ENCODE results near the gene PPP3R1.
A peak's percentile ranks its signal among the peaks of the same experiment; 100 is the strongest.

PPP3R1 gene

DNA sequence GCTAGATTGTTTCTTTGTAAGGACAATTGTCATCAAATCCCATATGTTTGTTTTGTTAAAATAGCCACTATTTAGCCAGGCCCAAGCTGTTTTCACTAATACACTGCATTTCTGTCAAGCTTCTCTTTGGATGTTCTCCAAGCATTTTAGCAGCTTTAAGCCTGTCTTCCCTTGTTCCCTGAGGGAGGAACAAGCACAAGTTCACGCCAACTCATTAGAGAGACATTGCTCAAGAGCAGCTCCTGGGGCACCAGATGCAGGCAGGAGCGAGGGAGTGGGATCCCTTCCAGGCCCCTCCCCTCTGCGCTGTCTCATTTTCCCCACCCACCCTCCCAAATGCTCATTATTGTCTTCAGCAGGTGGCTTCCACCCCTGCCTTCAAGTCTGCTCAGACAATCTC, 32.6 kb upstream of the PPP3R1 start:
- no peaks in the 10 kb centered on the region for H3K9me2 ChIP-seq (replicated peaks; ENCODE audit: low read depth, low read length)
- H2AFZ ChIP-seq (ENCODE audit: low read length), result no peak overlapping the region
- no peaks in the 10 kb centered on the region for H3K79me2 ChIP-seq (ENCODE audit: insufficient read depth, low read length)
- no peaks in the 10 kb centered on the region for H3K36me3 ChIP-seq (ENCODE audit: insufficient read depth, low read length)
- no peaks in the 10 kb centered on the region for H3F3A ChIP-seq (ENCODE audit: low read depth)
- H3K9me3 ChIP-seq (ENCODE audit: insufficient read depth, low read depth, low read length), result no peaks in the 10 kb centered on the region
- H3K9ac ChIP-seq (ENCODE audit: low read depth, low read length, poor library complexity, severe bottlenecking), result no peak overlapping the region
- no peaks in the 10 kb centered on the region for H4K20me1 ChIP-seq (ENCODE audit: insufficient read depth, low read length, poor library complexity, severe bottlenecking)
- H3K27me3 ChIP-seq (ENCODE audit: insufficient read depth, low read length, poor library complexity, severe bottlenecking), result no peaks in the 10 kb centered on the region
- H3K4me2 ChIP-seq (ENCODE audit: low read depth, low read length, poor library complexity, severe bottlenecking), result no peak overlapping the region
- TF ChIP-seq, protein P1, sequence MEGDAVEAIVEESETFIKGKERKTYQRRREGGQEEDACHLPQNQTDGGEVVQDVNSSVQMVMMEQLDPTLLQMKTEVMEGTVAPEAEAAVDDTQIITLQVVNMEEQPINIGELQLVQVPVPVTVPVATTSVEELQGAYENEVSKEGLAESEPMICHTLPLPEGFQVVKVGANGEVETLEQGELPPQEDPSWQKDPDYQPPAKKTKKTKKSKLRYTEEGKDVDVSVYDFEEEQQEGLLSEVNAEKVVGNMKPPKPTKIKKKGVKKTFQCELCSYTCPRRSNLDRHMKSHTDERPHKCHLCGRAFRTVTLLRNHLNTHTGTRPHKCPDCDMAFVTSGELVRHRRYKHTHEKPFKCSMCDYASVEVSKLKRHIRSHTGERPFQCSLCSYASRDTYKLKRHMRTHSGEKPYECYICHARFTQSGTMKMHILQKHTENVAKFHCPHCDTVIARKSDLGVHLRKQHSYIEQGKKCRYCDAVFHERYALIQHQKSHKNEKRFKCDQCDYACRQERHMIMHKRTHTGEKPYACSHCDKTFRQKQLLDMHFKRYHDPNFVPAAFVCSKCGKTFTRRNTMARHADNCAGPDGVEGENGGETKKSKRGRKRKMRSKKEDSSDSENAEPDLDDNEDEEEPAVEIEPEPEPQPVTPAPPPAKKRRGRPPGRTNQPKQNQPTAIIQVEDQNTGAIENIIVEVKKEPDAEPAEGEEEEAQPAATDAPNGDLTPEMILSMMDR (conservative IDR thresholded peaks at IDR 0.05; ENCODE audit: low read length), result no peak
- TF ChIP-seq EZH2phosphoT487 (IDR thresholded peaks at IDR 0.05; ENCODE audit: borderline replicate concordance), result no peak
- H3K4me3 ChIP-seq (ENCODE audit: low read length, poor library complexity, severe bottlenecking), result no peak overlapping the region
- no peaks in the 10 kb centered on the region for H3K4me1 ChIP-seq (ENCODE audit: insufficient read depth, low read length, poor library complexity, severe bottlenecking)

DNA sequence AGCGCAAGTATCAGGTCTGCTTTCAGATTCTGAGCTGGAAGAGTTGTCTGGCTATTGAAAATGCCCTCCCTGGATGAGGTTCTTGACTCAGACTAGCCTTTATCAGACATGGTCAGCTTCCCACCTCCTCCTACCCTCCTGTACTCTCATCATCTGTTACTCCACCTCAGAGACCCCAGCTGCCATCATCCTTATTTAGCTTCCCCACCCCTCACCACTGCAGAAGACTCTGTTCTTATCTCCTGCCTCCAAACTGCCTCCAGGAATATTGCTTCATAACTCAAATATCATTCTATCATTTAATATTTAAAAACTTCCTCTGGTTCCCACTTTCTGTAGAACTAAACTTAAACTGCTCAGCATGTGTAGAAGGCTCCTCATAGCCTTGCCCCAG, 31.1 kb upstream of the PPP3R1 start:
- no peaks in the 10 kb centered on the region for H3F3A ChIP-seq (ENCODE audit: low read depth)
- H3K27me3 ChIP-seq (ENCODE audit: insufficient read depth, low read length, poor library complexity, severe bottlenecking), result no peaks in the 10 kb centered on the region
- TF ChIP-seq, protein P1 (conservative IDR thresholded peaks at IDR 0.05; ENCODE audit: low read length), result no peak
- TF ChIP-seq EZH2phosphoT487 (IDR thresholded peaks at IDR 0.05; ENCODE audit: borderline replicate concordance), result no peak
- H3K9me2 ChIP-seq (replicated peaks; ENCODE audit: low read depth, low read length), result no peaks in the 10 kb centered on the region
- no peaks in the 10 kb centered on the region for H3K79me2 ChIP-seq (ENCODE audit: insufficient read depth, low read length)
- no peaks in the 10 kb centered on the region for H3K36me3 ChIP-seq (ENCODE audit: insufficient read depth, low read length)
- H2AFZ ChIP-seq (ENCODE audit: low read length), result no peak overlapping the region
- H3K4me1 ChIP-seq (ENCODE audit: insufficient read depth, low read length, poor library complexity, severe bottlenecking), result peaks cover 10% of the 10 kb centered on the region
- H3K4me2 ChIP-seq (ENCODE audit: low read depth, low read length, poor library complexity, severe bottlenecking), result no peak overlapping the region
- H3K4me3 ChIP-seq (ENCODE audit: low read length, poor library complexity, severe bottlenecking), result no peak overlapping the region
- no peak overlapping the region for H3K9ac ChIP-seq (ENCODE audit: low read depth, low read length, poor library complexity, severe bottlenecking)
- no peaks in the 10 kb centered on the region for H4K20me1 ChIP-seq (ENCODE audit: insufficient read depth, low read length, poor library complexity, severe bottlenecking)
- H3K9me3 ChIP-seq (ENCODE audit: insufficient read depth, low read depth, low read length), result no peaks in the 10 kb centered on the region

DNA sequence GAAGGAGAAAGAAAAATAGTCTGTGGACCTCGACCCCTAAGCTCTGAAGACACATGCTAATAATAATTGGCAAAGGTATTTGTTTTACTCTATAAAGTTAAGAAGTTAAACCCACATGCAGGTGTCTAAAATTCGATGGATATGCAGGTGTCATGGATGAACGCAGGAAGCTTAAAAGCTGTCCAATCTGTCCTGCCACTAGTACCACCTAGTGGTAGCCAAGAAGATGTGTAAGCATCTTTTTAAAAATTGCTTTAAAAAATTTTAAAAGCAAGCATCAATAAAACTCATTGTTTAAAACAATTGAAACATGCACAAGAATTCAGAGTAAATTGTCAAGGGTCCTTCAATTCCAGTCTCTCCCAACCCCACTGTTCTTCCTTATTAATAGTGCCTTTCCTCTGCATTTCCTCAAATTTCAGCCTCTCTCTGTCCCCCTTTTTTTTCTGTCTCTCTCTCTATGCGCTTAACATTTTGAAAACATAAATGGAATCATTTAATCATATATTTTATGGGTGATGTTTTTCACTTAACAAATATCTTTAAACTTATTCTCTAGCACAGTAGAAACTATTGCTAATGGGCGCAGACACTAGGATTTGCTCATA, 30.6 kb upstream of the PPP3R1 start:
- Histone ChIP-seq H2AFZ (ENCODE audit: low read length) (peak overlapping the region; percentile 56), H3K36me3 (ENCODE audit: insufficient read depth, low read length) (no peaks in the 10 kb centered on the region), H3K27me3 (ENCODE audit: insufficient read depth, low read length, poor library complexity, severe bottlenecking) (no peaks in the 10 kb centered on the region), H3F3A (ENCODE audit: low read depth) (no peaks in the 10 kb centered on the region), H3K9me3 (ENCODE audit: insufficient read depth, low read depth, low read length) (no peaks in the 10 kb centered on the region), H3K9me2 (replicated peaks; ENCODE audit: low read depth, low read length) (no peaks in the 10 kb centered on the region), H3K4me1 (ENCODE audit: insufficient read depth, low read length, poor library complexity, severe bottlenecking) (peaks cover 10% of the 10 kb centered on the region), H3K4me2 (ENCODE audit: low read depth, low read length, poor library complexity, severe bottlenecking) (no peak overlapping the region), H3K9ac (ENCODE audit: low read depth, low read length, poor library complexity, severe bottlenecking) (no peak overlapping the region), H3K79me2 (ENCODE audit: insufficient read depth, low read length) (no peaks in the 10 kb centered on the region), H4K20me1 (ENCODE audit: insufficient read depth, low read length, poor library complexity, severe bottlenecking) (no peaks in the 10 kb centered on the region), H3K4me3 (ENCODE audit: low read length, poor library complexity, severe bottlenecking) (peak overlapping the region; percentile 28)
- TF ChIP-seq EZH2phosphoT487 (IDR thresholded peaks at IDR 0.05; ENCODE audit: borderline replicate concordance), result no peak
- TF ChIP-seq, protein P1 (conservative IDR thresholded peaks at IDR 0.05; ENCODE audit: low read length), result peak; percentile 85
